Measurements from ENCODE around the gene PIK3IP1.

PIK3IP1 gene

GRCh38 chr22:31263896-31264640 is 28.2 kb downstream of the PIK3IP1 start:
- no peaks in the 10 kb centered on the region for H3K27me3 ChIP-seq (ENCODE audit: control insufficient read depth in 1 of 2, insufficient read depth in 2 of 2, low read length in 2 of 2)
- no peaks in the 10 kb centered on the region for H3K9me3 ChIP-seq (ENCODE audit: control insufficient read depth in 2 of 2, low read length in 2 of 2)
- H3K4me3 ChIP-seq (ENCODE audit: low read length in 2 of 2), result no peak overlapping the region
- H3K9ac ChIP-seq (ENCODE audit: low read length in 2 of 2), result no peak overlapping the region
- H3K27ac ChIP-seq (ENCODE audit: low read length), result no peak overlapping the region
- peaks cover 4% of the 10 kb centered on the region for H3K4me1 ChIP-seq (ENCODE audit: control insufficient read depth, insufficient read depth, low read length)
- H3K36me3 ChIP-seq (ENCODE audit: control insufficient read depth in 2 of 2, insufficient read depth in 2 of 2, low read length in 2 of 2), result peaks cover 30 to 52% of the 10 kb centered on the region in 2 donors

- Histone ChIP-seq H3K4me3 (ENCODE audit: low read length in 2 of 2) (no peak overlapping the region), H3K36me3 (ENCODE audit: control insufficient read depth in 2 of 2, insufficient read depth in 2 of 2, low read length in 2 of 2) (peaks cover 33 to 44% of the 10 kb centered on the region in 2 donors), H3K27me3 (ENCODE audit: control insufficient read depth in 1 of 2, insufficient read depth in 2 of 2, low read length in 2 of 2) (no peaks in the 10 kb centered on the region), H3K27ac (ENCODE audit: low read length) (no peak overlapping the region), H3K9me3 (ENCODE audit: control insufficient read depth in 2 of 2, low read length in 2 of 2) (no peaks in the 10 kb centered on the region), H3K9ac (ENCODE audit: low read length in 2 of 2) (no peak overlapping the region), H3K4me1 (ENCODE audit: control insufficient read depth, insufficient read depth, low read length) (peaks cover 4% of the 10 kb centered on the region)
These were observed 29.8 kb downstream of the PIK3IP1 start for GRCh38 chr22:31262312-31263133.

- H3K4me3 ChIP-seq (ENCODE audit: low read length in 2 of 2), result no peak overlapping the region
- H3K9ac ChIP-seq (ENCODE audit: low read length in 2 of 2), result no peak overlapping the region
- peaks cover 20 to 30% of the 10 kb centered on the region in 2 donors for H3K36me3 ChIP-seq (ENCODE audit: control insufficient read depth in 2 of 2, insufficient read depth in 2 of 2, low read length in 2 of 2)
- H3K4me1 ChIP-seq (ENCODE audit: control insufficient read depth, insufficient read depth, low read length), result peaks cover 4% of the 10 kb centered on the region
- H3K9me3 ChIP-seq (ENCODE audit: control insufficient read depth in 2 of 2, low read length in 2 of 2), result no peaks in the 10 kb centered on the region
- no peaks in the 10 kb centered on the region for H3K27me3 ChIP-seq (ENCODE audit: control insufficient read depth in 1 of 2, insufficient read depth in 2 of 2, low read length in 2 of 2)
- no peak overlapping the region for H3K27ac ChIP-seq (ENCODE audit: low read length)
These were observed 31.8 kb downstream of the PIK3IP1 start for GRCh38 chr22:31260474-31260856.

GRCh38 chr22:31259798-31260473 is 32.4 kb downstream of the PIK3IP1 start:
- Histone ChIP-seq H3K9me3 (ENCODE audit: control insufficient read depth in 2 of 2, low read length in 2 of 2) (no peaks in the 10 kb centered on the region), H3K27ac (ENCODE audit: low read length) (no peak overlapping the region), H3K27me3 (ENCODE audit: control insufficient read depth in 1 of 2, insufficient read depth in 2 of 2, low read length in 2 of 2) (no peaks in the 10 kb centered on the region), H3K36me3 (ENCODE audit: control insufficient read depth in 2 of 2, insufficient read depth in 2 of 2, low read length in 2 of 2) (peaks cover 20 to 30% of the 10 kb centered on the region in 2 donors), H3K4me1 (ENCODE audit: control insufficient read depth, insufficient read depth, low read length) (peaks cover 4% of the 10 kb centered on the region), H3K4me3 (ENCODE audit: low read length in 2 of 2) (no peak overlapping the region), H3K9ac (ENCODE audit: low read length in 2 of 2) (no peak overlapping the region)

GRCh38 chr22:31253949-31254348 is 38.3 kb downstream of the PIK3IP1 start:
- no peak overlapping the region for H3K27ac ChIP-seq (ENCODE audit: low read length)
- peaks cover 11% of the 10 kb centered on the region for H3K4me1 ChIP-seq (ENCODE audit: control insufficient read depth, insufficient read depth, low read length)
- H3K36me3 ChIP-seq (ENCODE audit: control insufficient read depth in 2 of 2, insufficient read depth in 2 of 2, low read length in 2 of 2), result peaks cover 1 to 3% of the 10 kb centered on the region in 2 donors
- no peaks in the 10 kb centered on the region for H3K27me3 ChIP-seq (ENCODE audit: control insufficient read depth in 1 of 2, insufficient read depth in 2 of 2, low read length in 2 of 2)
- H3K9ac ChIP-seq (ENCODE audit: low read length in 2 of 2), result no peak overlapping the region
- no peaks in the 10 kb centered on the region for H3K9me3 ChIP-seq (ENCODE audit: control insufficient read depth in 2 of 2, low read length in 2 of 2)
- no peak overlapping the region for H3K4me3 ChIP-seq (ENCODE audit: low read length in 2 of 2)

- H3K27ac ChIP-seq (ENCODE audit: low read length), result no peak overlapping the region
- H3K9me3 ChIP-seq (ENCODE audit: control insufficient read depth in 2 of 2, low read length in 2 of 2), result no peaks in the 10 kb centered on the region
- no peaks in the 10 kb centered on the region for H3K27me3 ChIP-seq (ENCODE audit: control insufficient read depth in 1 of 2, insufficient read depth in 2 of 2, low read length in 2 of 2)
- H3K36me3 ChIP-seq (ENCODE audit: control insufficient read depth in 2 of 2, insufficient read depth in 2 of 2, low read length in 2 of 2), result no peaks in the 10 kb centered on the region
- no peak overlapping the region for H3K4me3 ChIP-seq (ENCODE audit: low read length in 2 of 2)
- no peak overlapping the region for H3K9ac ChIP-seq (ENCODE audit: low read length in 2 of 2)
- peaks cover 23% of the 10 kb centered on the region for H3K4me1 ChIP-seq (ENCODE audit: control insufficient read depth, insufficient read depth, low read length)
These were observed 41.3 kb downstream of the PIK3IP1 start for GRCh38 chr22:31250740-31251600.

- peak overlapping the region; percentile 62 to 81 for H3K4me3 ChIP-seq (ENCODE audit: low read length in 2 of 2)
- no peaks in the 10 kb centered on the region for H3K9me3 ChIP-seq (ENCODE audit: control insufficient read depth in 2 of 2, low read length in 2 of 2)
- no peak overlapping the region for H3K27ac ChIP-seq (ENCODE audit: low read length)
- no peaks in the 10 kb centered on the region for H3K36me3 ChIP-seq (ENCODE audit: control insufficient read depth in 2 of 2, insufficient read depth in 2 of 2, low read length in 2 of 2)
- peak overlapping the region; percentile 71 to 72 for H3K9ac ChIP-seq (ENCODE audit: low read length in 2 of 2)
- H3K4me1 ChIP-seq (ENCODE audit: control insufficient read depth, insufficient read depth, low read length), result peaks cover 27% of the 10 kb centered on the region
- H3K27me3 ChIP-seq (ENCODE audit: control insufficient read depth in 1 of 2, insufficient read depth in 2 of 2, low read length in 2 of 2), result no peaks in the 10 kb centered on the region
These were observed 43.0 kb downstream of the PIK3IP1 start for GRCh38 chr22:31248965-31249958.

GRCh38 chr22:31248138-31248745 is 44.0 kb downstream of the PIK3IP1 start:
- H3K9ac ChIP-seq (ENCODE audit: low read length in 2 of 2), result peak overlapping the region; percentile 71 to 72
- peak overlapping the region; percentile 62 to 81 for H3K4me3 ChIP-seq (ENCODE audit: low read length in 2 of 2)

GRCh38 chr22:31247726-31248125 is 44.6 kb downstream of the PIK3IP1 start:
- H3K27ac ChIP-seq (ENCODE audit: low read length), result no peak overlapping the region
- H3K9me3 ChIP-seq (ENCODE audit: control insufficient read depth in 2 of 2, low read length in 2 of 2), result no peaks in the 10 kb centered on the region
- H3K4me3 ChIP-seq (ENCODE audit: low read length in 2 of 2), result peak overlapping the region; percentile 62 to 81
- H3K4me1 ChIP-seq (ENCODE audit: control insufficient read depth, insufficient read depth, low read length), result peaks cover 33% of the 10 kb centered on the region
- no peaks in the 10 kb centered on the region for H3K27me3 ChIP-seq (ENCODE audit: control insufficient read depth in 1 of 2, insufficient read depth in 2 of 2, low read length in 2 of 2)
- H3K36me3 ChIP-seq (ENCODE audit: control insufficient read depth in 2 of 2, insufficient read depth in 2 of 2, low read length in 2 of 2), result no peaks in the 10 kb centered on the region
- peak overlapping the region in 1 of 2 donors; percentile 71 for H3K9ac ChIP-seq (ENCODE audit: low read length in 2 of 2)

More at GRCh38 chr22:31248138-31248745, 44.0 kb downstream of the PIK3IP1 start:
- H3K36me3 ChIP-seq (ENCODE audit: control insufficient read depth in 2 of 2, insufficient read depth in 2 of 2, low read length in 2 of 2), result no peaks in the 10 kb centered on the region
- no peaks in the 10 kb centered on the region for H3K27me3 ChIP-seq (ENCODE audit: control insufficient read depth in 1 of 2, insufficient read depth in 2 of 2, low read length in 2 of 2)
- H3K27ac ChIP-seq (ENCODE audit: low read length), result no peak overlapping the region
- H3K9me3 ChIP-seq (ENCODE audit: control insufficient read depth in 2 of 2, low read length in 2 of 2), result no peaks in the 10 kb centered on the region
- H3K4me1 ChIP-seq (ENCODE audit: control insufficient read depth, insufficient read depth, low read length), result peaks cover 33% of the 10 kb centered on the region

Data from stomach smooth muscle (tissue), 2 donors.